Spleen (tissue), 7 donors: ENCODE data around the gene CCSER2.

Experiments
- POLR2A ChIP-seq, 3 donors: fragments of 450-650 bp; IDR thresholded peaks; one replicate each; pipeline ENCODE4 v1.5.1; 2017; ENCODE audit warnings: antibody characterized with exemption in 3 of 3, mild to moderate bottlenecking in 1 of 3
- TF ChIP-seq, protein P1 (sequence below), 11 experiments: fragments of 200-600 bp in 7 of 11; fragments of 450-650 bp in 4 of 11; sonication (generic) in 4 of 11; IDR thresholded peaks in 8 of 11; conservative IDR thresholded peaks in 3 of 11; 1 replicate in 7 of 11; 2 replicates in 4 of 11; pipeline versions ENCODE4 v1.4.0 to v1.8.0; 2016 to 2021; ENCODE audit warnings: antibody characterized with exemption in 11 of 11, inconsistent platforms in 4 of 11, mild to moderate bottlenecking in 1 of 11
- donor health status: DM: no; HTN: no; CAD: no; lungs with moderate emphysema.
- donor health status: DM: no; HTN: no; CAD: no.
- donor health status: DM: no; HTN: no; CAD: no.

DNA sequence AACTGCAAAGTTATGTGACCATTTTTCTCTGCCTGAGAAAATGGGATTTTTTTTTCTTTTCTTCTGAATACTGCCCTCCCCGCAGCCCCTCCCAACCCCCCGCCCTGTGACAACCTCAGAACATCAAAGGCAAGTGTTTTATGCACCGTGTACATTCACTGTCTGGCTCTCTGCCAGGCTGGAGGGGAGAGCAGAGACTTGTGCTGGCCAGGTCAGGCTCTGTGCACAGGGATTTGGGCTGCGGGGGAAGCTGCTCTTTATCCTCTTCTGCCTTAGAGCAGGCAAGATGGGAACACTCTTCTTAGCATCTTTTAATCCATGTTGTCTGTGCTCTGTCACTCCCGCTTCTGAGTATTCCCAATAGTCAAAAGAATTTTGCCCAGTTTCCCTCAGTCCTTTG lies 195.1 kb downstream of the CCSER2 start:
- no peak for TF ChIP-seq POLR2A (IDR thresholded peaks at IDR 0.05)
- TF ChIP-seq, protein P1, sequence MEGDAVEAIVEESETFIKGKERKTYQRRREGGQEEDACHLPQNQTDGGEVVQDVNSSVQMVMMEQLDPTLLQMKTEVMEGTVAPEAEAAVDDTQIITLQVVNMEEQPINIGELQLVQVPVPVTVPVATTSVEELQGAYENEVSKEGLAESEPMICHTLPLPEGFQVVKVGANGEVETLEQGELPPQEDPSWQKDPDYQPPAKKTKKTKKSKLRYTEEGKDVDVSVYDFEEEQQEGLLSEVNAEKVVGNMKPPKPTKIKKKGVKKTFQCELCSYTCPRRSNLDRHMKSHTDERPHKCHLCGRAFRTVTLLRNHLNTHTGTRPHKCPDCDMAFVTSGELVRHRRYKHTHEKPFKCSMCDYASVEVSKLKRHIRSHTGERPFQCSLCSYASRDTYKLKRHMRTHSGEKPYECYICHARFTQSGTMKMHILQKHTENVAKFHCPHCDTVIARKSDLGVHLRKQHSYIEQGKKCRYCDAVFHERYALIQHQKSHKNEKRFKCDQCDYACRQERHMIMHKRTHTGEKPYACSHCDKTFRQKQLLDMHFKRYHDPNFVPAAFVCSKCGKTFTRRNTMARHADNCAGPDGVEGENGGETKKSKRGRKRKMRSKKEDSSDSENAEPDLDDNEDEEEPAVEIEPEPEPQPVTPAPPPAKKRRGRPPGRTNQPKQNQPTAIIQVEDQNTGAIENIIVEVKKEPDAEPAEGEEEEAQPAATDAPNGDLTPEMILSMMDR (IDR thresholded peaks at IDR 0.05 in 8 of 11, conservative IDR thresholded peaks at IDR 0.05 in 3 of 11), result no peak
